ENCODE data around the gene RAB7A. TPM values are rescaled to one million over a fixed set of nuclear protein-coding genes. Genes with fewer than 3 reads are reported as not detected.
A peak's percentile ranks its signal among the peaks of the same experiment; 100 is the strongest.

Gene RAB7A
- polyA plus RNA-seq, 1 donor (not counting 4 experiments of a cell fraction or from before 2014, with no cell fraction given): 364 TPM

- no peak overlapping the region for H2AFZ ChIP-seq (ENCODE audit: control insufficient read depth, low read length)
- peaks cover 3 to 17% of the 10 kb centered on the region in 2 experiments for H3K36me3 ChIP-seq (ENCODE audit: control insufficient read depth in 2 of 2, extremely low read depth in 1 of 2, insufficient read depth in 2 of 2, low read length in 2 of 2)
- dilution Hi-C loops (cut with MboI; ENCODE audit: extremely low pct_ligation_motif_present, low sequenced_read_pairs): no loop called here
- H3K9ac ChIP-seq (ENCODE audit: control insufficient read depth, extremely low read depth, insufficient read depth, low read length): no peak overlapping the region
- H3K4me2 ChIP-seq (ENCODE audit: control insufficient read depth, extremely low read depth, insufficient read depth, low read depth, low read length): no peak overlapping the region
- H3K9me1 ChIP-seq (ENCODE audit: control insufficient read depth, extremely low read depth, insufficient read depth, low read length): no peaks in the 10 kb centered on the region
- TF ChIP-seq CTCF (optimal IDR thresholded peaks at IDR 0.05 in 1 of 3, IDR thresholded peaks at IDR 0.05 in 1 of 3, conservative IDR thresholded peaks at IDR 0.05 in 1 of 3; ENCODE audit: extremely low read depth in 1 of 3, insufficient read depth in 2 of 3, low read length in 3 of 3): peak in 1 of 3 experiments; percentile 26
- TF ChIP-seq EZH2 (IDR thresholded peaks at IDR 0.05; ENCODE audit: low read length): no peak
- no peaks in the 10 kb centered on the region for H3K27me3 ChIP-seq (ENCODE audit: control insufficient read depth, extremely low read depth, insufficient read depth, low read length)
- H4K20me1 ChIP-seq (ENCODE audit: control insufficient read depth, extremely low read depth, insufficient read depth, low read length): peaks cover 22% of the 10 kb centered on the region
- H3K27ac ChIP-seq (ENCODE audit: control insufficient read depth, insufficient read depth, low read length): no peak overlapping the region
- no peaks in the 10 kb centered on the region for H3K9me3 ChIP-seq (ENCODE audit: control insufficient read depth, low read depth, low read length)
- FAIRE-seq: no peak
- no peak for DNase-seq (ENCODE audit: low read depth, low spot score)
- H3K79me2 ChIP-seq (ENCODE audit: control insufficient read depth, insufficient read depth, low read length): peaks cover 96% of the 10 kb centered on the region
- no peaks in the 10 kb centered on the region for H3K4me1 ChIP-seq (ENCODE audit: control insufficient read depth, extremely low read depth, insufficient read depth, low read length)
- no peak overlapping the region for H3K4me3 ChIP-seq (ENCODE audit: control insufficient read depth in 2 of 3, extremely low read depth in 1 of 3, insufficient read depth in 2 of 3, low read depth in 1 of 3, low read length in 3 of 3)
Measured at GRCh38 chr3:128745742-128746141, 19.8 kb downstream of the RAB7A start.

- TF ChIP-seq CTCF (optimal IDR thresholded peaks at IDR 0.05 in 1 of 3, IDR thresholded peaks at IDR 0.05 in 1 of 3, conservative IDR thresholded peaks at IDR 0.05 in 1 of 3; ENCODE audit: extremely low read depth in 1 of 3, insufficient read depth in 2 of 3, low read length in 3 of 3) (no peak), EZH2 (IDR thresholded peaks at IDR 0.05; ENCODE audit: low read length) (no peak)
- Histone ChIP-seq H3K79me2 (ENCODE audit: control insufficient read depth, insufficient read depth, low read length) (peaks cover 97% of the 10 kb centered on the region), H3K9me1 (ENCODE audit: control insufficient read depth, extremely low read depth, insufficient read depth, low read length) (no peaks in the 10 kb centered on the region), H3K4me2 (ENCODE audit: control insufficient read depth, extremely low read depth, insufficient read depth, low read depth, low read length) (no peak overlapping the region), H3K9ac (ENCODE audit: control insufficient read depth, extremely low read depth, insufficient read depth, low read length) (no peak overlapping the region), H3K36me3 (ENCODE audit: control insufficient read depth in 2 of 2, extremely low read depth in 1 of 2, insufficient read depth in 2 of 2, low read length in 2 of 2) (peaks cover 4 to 13% of the 10 kb centered on the region in 2 experiments), H3K9me3 (ENCODE audit: control insufficient read depth, low read depth, low read length) (no peaks in the 10 kb centered on the region), H2AFZ (ENCODE audit: control insufficient read depth, low read length) (no peak overlapping the region), H3K27ac (ENCODE audit: control insufficient read depth, insufficient read depth, low read length) (no peak overlapping the region), H3K4me1 (ENCODE audit: control insufficient read depth, extremely low read depth, insufficient read depth, low read length) (no peaks in the 10 kb centered on the region), H4K20me1 (ENCODE audit: control insufficient read depth, extremely low read depth, insufficient read depth, low read length) (peaks cover 22% of the 10 kb centered on the region), H3K4me3 (ENCODE audit: control insufficient read depth in 2 of 3, extremely low read depth in 1 of 3, insufficient read depth in 2 of 3, low read depth in 1 of 3, low read length in 3 of 3) (no peak overlapping the region), H3K27me3 (ENCODE audit: control insufficient read depth, extremely low read depth, insufficient read depth, low read length) (no peaks in the 10 kb centered on the region)
- DNase-seq (ENCODE audit: low read depth, low spot score) (no peak), FAIRE-seq (no peak)
- dilution Hi-C loops (cut with MboI; ENCODE audit: extremely low pct_ligation_motif_present, low sequenced_read_pairs): no loop called here
Measured at GRCh38 chr3:128746881-128747280, 20.9 kb downstream of the RAB7A start.
